DND-41 (cell line): ENCODE data around the gene RNU5D-1.

Source experiments
- EZH2 ChIP-seq: IDR thresholded peaks from 3 replicates; pipeline ENCODE4 v1.6.1; 2012; ENCODE audit warnings: borderline replicate concordance, low read depth, mild to moderate bottlenecking, moderate library complexity, low read length, inconsistent platforms; ENCODE audit not compliant: severe bottlenecking
- TF ChIP-seq, protein P1 (sequence below): IDR thresholded peaks from 2 replicates; pipeline ENCODE4 v1.5.1; 2012; ENCODE audit warnings: borderline replicate concordance, low read length, moderate library complexity, mild to moderate bottlenecking; ENCODE audit not compliant: poor library complexity, severe bottlenecking; ENCODE audit errors: extremely low read depth

DNA sequence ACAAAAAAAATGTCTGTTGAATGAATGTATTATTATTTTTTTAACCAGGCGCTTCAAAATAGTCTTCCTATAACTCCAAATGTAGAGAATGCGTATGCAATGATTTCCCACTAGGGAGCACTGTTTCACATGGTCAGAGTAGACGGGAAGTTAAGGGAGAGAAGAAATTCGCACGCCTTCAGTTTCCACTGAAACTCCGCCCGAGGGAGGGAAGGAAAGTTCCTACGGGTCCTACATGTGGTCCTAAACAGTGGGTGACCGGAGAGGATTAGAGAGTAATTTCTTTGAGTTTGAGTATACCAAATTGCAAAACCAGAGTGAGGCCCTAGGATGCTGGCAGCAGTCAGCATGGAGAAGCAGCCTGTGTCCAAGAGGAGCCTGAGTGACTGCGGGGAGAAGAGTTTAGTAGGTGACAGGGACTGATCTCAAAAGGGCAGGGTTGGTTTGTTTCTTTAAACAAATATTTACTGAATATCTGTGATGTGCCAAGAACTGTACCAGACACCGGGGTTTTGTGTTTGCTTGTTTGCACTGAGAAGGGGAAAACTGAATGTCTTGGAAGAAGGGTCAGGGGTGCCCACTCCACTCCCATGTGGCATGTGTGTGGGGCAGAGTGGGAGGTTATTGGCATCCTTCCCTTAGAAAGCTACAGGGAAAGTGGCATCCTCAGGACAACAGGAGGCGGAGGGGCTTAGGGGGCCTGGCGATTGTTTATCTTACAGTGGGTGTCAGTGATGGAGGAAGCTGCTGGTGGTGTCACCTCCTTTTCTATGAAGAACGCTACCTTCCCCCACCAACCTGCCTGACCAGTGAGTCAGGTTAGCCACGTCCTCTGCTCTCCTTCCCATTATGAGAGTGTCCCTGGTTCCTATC is 22.8 kb downstream of the RNU5D-1 start:
- TF ChIP-seq, protein P1, sequence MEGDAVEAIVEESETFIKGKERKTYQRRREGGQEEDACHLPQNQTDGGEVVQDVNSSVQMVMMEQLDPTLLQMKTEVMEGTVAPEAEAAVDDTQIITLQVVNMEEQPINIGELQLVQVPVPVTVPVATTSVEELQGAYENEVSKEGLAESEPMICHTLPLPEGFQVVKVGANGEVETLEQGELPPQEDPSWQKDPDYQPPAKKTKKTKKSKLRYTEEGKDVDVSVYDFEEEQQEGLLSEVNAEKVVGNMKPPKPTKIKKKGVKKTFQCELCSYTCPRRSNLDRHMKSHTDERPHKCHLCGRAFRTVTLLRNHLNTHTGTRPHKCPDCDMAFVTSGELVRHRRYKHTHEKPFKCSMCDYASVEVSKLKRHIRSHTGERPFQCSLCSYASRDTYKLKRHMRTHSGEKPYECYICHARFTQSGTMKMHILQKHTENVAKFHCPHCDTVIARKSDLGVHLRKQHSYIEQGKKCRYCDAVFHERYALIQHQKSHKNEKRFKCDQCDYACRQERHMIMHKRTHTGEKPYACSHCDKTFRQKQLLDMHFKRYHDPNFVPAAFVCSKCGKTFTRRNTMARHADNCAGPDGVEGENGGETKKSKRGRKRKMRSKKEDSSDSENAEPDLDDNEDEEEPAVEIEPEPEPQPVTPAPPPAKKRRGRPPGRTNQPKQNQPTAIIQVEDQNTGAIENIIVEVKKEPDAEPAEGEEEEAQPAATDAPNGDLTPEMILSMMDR, result peak; percentile 79
- TF ChIP-seq EZH2, result no peak
